ENCODE data around the gene CCR6. TPM values are rescaled to one million over a fixed set of nuclear protein-coding genes. Genes with fewer than 3 reads are reported as not detected.

CCR6 gene
- polyA plus RNA-seq, 1 donor: not detected

- DNase-seq: no peak
These were observed 23.2 kb upstream of the CCR6 start for GRCh38 chr6:167099707-167100106.

GRCh38 chr6:167100241-167100674, 22.6 kb upstream of the CCR6 start:
- DNase-seq: no peak

- no peak for DNase-seq
These were observed 20.6 kb upstream of the CCR6 start for GRCh38 chr6:167102318-167102717.

DNA sequence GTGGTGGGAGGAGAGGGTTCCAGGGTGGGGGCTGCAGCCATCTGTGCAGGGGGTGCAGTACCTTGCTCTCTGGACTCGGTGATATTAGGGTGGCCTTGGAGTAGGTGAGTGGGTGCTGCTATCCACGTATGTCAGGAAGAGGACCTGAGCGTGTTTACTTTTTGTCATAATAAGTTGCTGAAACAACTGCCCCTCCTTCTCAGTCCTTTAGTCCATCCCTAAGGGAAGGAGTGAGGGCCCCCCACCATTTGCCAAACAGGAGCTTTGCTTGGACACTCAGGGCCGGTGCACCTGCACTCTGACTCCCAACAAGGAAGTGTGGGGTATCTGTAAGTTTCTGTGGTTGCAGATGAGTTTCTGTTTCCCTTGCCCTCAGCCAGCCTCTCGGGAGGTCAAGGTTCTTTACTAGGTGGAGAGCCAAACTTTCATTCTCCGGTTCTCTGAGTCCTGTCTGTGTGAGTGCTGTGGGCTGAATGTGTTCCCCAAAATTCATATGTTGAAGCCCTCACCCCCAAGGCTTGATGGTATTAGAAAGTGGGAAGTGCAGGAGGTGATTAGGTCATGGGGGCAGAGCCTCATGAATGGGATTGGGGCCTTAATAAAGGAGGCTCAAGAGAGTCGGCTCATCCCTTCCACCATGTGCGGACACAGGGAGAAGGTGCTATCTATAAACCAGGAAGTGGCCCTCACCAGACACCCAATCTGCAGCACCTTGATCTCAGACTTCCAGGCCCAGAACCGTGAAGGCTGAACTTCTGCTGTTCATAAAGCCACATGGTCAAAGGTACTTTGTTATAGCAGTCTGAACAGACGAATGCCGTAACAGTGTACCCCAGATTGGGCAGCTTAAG, 19.6 kb upstream of the CCR6 start:
- DNase-seq: no peak

DNA sequence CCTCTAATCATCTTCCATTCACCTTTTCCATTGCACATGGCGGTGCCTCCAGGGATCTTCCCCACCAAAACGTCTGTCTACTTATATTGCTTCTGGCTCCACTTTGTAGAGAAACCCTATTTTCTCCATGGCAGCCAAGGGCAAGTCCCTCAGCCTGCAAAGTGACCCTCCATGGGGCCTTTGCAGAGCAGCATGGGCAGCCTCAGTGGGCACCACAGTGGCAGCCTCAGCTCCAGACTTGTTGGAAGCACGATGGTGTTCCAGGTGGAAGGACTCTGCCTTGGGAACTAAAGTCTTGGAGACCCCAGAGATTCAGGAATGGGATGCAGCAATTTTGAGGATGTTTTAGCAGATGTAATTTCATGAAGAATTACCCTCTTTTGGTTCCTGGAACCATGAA, 18.5 kb upstream of the CCR6 start:
- no peak for DNase-seq

DNA sequence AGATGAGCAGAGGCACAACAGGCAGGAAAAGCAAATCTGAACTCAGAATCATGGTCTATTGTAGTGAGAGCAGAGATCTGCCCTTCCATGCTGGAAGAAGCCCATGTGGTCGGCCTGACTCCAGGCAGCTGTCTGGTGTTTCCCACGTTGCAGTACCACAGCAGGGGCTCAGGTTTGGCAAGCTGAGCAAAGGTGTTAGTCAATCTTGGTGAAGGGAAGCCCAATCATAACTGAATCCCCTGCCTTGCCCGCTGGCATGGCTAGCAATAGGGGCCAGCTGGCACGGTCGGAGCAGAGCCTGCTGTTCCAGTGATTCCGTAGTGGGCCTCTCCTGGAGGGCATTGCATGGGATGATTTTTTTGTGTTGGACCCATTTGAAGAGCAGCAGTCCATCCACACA, 17.8 kb upstream of the CCR6 start:
- no peak for DNase-seq

DNA sequence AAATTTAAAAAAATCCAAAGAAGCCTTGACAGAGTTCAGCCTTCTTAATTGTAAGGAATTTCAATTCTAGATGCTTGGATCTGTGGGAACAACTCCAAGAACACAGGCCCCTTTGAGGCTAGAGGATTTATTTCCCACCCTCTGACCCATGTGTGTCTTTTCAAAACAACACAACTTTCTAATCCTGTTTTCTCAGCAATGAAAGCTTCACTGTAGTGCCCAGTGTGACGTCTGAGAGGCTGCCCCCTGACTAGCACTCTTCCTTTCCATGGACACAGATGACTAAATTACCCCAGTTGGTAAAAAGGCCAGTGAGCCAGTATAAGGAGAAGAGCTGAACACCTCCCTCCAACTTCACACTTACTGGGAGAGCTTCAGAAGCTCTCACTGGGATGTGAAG, 16.5 kb upstream of the CCR6 start:
- no peak for DNase-seq

- no peak for DNase-seq
These were observed 15.1 kb upstream of the CCR6 start for GRCh38 chr6:167107787-167108186.

DNA sequence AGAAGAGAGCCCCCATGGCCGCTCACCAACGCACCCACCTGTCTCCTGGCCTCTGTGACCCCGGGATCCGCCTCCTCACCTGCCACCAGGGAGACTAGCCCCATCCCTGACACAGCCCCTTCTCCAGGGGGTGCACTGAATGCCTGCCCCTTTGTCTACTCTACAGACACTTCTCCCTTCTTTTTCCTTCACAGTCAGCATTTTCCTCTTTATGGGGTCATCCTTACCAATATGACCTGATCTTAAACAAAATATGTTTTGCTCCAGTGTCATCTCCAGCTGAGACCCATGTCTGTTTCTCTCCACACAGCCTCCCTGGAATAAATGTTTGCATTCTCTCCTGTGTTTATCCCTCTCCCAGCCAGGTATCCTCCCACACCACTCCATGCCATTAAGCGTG, 14.6 kb upstream of the CCR6 start:
- no peak for DNase-seq

- DNase-seq: no peak
These were observed 13.2 kb upstream of the CCR6 start for GRCh38 chr6:167109651-167110050.

DNA sequence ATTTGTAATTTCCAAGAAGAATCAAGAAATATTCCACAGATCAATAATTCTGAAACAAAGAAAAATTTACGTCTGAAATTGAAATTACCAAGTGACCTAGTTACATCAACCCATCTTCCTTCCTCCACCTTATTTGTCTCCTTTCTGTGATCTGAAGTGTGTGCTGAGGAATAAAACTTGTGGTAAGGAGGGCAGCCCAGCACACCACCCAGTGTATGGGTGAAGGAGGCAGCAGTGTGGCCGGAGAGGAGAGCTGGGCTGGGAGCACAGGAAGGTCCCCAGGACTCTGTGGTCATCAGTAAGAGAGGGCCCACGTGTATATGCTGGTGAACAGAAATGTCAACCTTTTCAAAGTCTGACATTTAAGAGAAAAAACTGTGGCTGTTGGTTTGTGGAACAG, 11.3 kb upstream of the CCR6 start:
- no peak for DNase-seq

DNA sequence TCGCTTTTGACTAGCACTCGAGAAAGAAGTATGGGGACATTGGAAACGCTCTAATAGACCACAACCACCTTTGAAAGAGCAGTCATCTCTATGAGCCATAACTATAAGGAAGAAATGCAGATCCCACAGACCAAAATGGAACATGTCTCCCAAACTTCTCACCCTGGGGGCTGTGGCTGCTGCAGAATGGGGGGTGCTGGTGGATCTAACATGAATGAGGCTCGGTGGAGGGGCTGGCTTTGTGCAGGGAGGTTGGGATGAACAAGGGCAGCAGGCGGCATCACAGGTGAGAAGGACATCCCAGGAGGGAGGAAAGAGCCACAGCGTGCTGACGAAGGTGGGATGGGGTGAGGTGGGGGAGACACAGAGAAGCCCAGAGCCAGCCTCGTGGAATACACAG, 10.5 kb upstream of the CCR6 start:
- DNase-seq: no peak

DNA sequence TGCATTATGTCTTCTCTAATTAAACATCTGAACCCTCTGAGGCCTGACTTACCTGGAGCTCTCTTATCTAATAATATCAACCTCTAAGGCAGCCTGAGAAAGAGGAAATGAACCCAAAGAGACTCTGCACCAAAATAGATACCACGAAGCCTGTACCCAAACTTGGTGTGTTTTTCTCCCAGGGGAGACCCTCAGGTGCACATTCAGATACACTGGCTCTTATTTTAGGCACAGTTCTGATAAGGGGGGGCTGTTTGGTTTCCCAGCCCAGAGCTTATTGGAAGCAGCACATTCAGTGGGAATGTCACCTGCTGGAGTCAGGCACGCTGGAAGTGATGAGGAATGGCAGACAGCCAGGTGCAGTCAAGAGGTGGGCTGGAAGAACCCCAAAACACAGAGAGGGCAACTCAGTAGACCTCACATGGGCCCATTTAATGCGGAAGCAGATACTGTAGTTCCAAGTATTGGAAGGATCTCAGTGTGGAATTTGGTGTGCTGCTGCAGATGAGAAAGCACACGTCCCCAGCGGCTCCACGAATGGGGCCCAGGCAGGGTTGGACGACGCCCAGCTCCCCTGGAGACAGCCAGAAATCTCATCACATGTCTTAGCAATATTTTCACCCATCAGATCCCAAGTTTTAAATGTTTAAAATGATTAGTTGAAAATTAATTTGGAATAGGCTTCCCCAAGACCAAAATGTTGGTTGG, 9.7 kb upstream of the CCR6 start:
- no peak for DNase-seq

DNA sequence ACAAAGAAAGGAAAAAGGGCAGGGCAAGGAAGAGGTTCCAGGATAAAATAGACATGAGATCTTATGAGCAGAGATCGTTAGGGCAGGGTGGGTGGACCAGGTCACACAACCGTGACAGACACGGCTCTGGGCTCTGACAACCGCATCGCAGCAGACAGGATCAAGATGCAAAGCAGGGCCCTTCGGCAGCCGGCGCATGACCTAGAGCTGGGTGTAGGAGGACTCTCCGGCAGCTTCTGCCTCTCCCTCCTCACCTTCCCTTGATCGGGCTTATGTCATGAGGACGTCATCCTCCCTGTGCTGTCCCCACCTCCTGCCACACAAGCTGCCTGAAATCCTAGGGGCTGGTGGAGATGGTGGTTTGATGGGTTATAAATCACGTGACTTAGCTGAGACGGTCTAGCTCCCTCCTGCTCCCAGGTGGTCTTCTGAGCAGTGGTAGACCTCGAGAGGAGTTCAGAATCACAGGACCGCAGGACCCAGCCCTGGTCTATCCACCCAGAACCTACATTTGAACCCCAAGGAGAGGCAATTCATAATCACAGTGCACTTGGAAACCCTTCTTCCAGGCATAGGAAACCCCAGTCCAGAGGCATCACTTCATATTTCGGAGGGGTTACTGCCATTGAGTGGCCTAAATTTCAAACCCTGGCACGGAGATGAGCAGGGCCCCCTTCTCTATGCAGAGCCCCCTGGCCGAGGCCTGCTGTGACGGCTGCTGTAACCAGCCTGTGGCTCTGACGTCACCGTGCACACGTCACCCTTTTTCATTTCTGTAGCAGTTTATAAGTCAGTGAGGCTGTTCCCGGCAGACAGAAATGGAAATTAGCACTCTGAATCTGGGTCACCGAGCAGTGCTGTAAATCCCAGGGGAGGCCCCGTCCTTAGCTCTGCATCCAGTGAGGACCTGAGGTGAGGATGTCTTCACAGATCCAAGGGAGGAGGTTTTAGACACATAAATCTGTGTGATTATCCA, 8.7 kb upstream of the CCR6 start:
- DNase-seq: no peak

DNA sequence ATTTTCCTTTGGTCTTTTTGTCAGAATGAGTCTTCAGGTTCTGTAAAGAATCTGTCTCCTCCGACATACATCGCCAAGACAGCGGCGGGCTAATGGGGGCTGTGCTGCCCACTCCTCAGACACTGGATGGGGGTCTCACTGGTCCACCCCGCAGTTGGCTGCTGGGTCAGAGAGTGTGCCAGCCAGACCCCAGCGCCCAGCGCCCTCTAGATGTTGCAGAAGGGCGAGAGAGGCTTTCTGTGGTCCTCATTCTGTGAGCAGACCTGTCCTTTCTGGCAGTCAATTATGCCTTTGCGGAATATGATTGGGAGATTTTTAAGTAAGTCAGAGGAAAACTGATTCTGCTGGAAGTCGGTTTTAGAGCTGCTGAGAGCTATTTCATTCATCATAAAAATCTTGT, 7.8 kb upstream of the CCR6 start:
- no peak for DNase-seq

GRCh38 chr6:167116109-167116837, 6.6 kb upstream of the CCR6 start:
- peak; percentile 34 for DNase-seq

DNA sequence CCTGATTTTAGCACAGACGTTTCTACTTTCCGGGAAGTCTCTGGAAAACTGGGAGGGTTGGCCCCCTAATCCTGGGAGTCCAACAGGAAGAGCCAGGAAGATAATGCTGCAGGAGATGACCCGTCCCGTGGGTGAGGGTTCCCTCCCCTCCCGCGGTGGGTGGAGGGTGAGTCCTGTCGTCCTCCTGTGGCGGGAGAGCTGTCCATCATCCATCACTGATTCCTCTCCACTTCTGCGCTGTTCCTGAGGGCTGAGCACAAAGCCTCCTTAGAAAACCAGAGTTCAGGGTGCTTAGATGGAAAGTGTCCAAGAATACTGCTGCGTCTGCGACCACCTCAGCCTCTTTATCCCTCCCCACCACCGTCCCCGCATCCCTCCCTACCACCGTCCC, 6.1 kb upstream of the CCR6 start:
- no peak for DNase-seq

- DNase-seq: no peak
These were observed 4.9 kb upstream of the CCR6 start for GRCh38 chr6:167118006-167118405.

DNA sequence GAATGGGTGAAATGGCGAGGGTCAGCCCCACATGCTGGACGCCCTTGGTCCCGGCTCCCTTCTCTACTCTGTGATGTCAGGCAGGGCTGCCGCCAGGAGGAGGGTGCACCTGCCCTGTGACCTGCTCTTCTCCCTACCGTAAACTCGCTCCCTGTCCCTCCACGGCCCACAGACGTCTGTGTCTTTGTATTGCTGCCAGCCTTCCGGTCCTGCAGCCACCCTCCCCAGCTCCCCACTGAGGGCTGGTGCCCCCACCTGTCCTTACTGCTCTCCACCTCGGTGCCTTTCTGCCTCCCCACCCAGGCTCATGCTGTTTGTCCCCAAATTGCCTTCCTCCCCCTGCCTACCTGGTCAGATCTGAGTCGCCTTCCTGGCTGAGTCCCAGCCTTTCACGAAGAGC, 4.1 kb upstream of the CCR6 start:
- DNase-seq: no peak

DNA sequence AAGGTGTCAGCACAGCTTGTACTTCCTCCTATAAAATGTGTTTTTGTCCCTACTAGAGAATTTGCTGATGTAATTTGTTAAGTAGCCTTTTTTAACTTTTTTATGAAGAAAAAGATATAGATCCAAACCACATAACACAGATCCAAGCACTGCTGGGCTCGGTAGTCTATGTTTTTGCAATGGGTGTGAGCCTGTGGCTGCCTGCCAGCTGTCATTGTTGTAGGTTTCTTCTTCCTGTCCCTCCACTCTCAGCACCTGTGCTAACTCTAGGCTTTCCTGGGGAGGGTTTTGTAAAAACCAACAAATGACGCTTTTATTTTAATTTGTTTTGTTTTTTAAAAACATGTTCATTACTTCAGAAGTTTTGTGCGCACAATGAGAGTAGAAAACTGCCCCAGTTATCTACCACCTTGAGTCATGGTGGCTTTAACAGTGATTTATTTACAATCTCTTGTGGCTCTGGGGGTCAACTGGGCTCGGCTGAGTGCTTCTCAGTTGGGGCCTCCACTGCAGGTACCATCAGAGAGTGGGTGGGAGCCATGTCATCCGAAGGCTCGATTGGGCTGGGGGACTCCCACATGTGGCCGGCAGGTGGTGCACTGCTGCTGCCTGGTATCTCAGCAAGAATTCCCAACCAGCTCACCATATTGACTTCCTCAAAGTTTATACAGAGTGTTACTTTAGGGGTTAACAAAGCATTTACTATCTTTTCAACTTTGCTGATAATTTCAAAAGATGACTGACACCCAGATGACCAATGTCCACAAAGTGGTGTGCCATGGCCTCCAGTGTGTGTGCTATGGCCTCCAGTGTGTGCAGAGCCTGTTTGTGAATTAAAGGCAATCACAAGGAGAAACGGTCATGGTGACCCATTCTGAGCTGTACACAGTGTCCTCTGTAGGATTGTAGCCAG, 3.0 kb upstream of the CCR6 start:
- DNase-seq: no peak

GRCh38 chr6:167120583-167120903, 2.4 kb upstream of the CCR6 start:
- DNase-seq: no peak
